Smooth muscle cell (in vitro differentiated cells): ENCODE results near the gene NOL3. TPM values are rescaled to one million over a fixed set of nuclear protein-coding genes. Genes with fewer than 3 reads are reported as not detected.

Experiments used
- DNase-seq: peaks from one replicate; lab custom pipeline; 2025; ENCODE audit not compliant: unreplicated experiment; lab: John Stamatoyannopoulos, UW
- H2AFZ ChIP-seq: fragments of 200-600 bp; sonication (generic); 2 replicates; pipeline ENCODE4 v1.6.0; 2016; ENCODE audit warnings: antibody characterized with exemption, low read depth, mild to moderate bottlenecking
- H3F3A ChIP-seq: fragments of 200-600 bp; sonication (generic); 2 replicates; pipeline ENCODE4 v1.6.0; 2017; ENCODE audit warnings: antibody characterized with exemption, low read depth
- H3K27ac ChIP-seq: fragments of 200-600 bp; sonication (generic); 2 replicates; pipeline ENCODE4 v1.5.1; 2016; ENCODE audit warnings: low read depth, mild to moderate bottlenecking
- H3K27me3 ChIP-seq: fragments of 200-600 bp; sonication (generic); 2 replicates; pipeline ENCODE4 v1.6.1; 2016; ENCODE audit warnings: low read depth, mild to moderate bottlenecking
- H3K36me3 ChIP-seq: fragments of 200-600 bp; sonication (generic); 2 replicates; pipeline ENCODE4 v1.5.1; 2016; ENCODE audit warnings: low read depth
- H3K4me1 ChIP-seq: fragments of 200-600 bp; sonication (generic); 2 replicates; pipeline ENCODE4 v1.5.1; 2016; ENCODE audit warnings: low read depth
- H3K4me2 ChIP-seq: fragments of 200-600 bp; sonication (generic); 2 replicates; pipeline ENCODE4 v1.6.0; 2016; ENCODE audit warnings: mild to moderate bottlenecking
- H3K4me3 ChIP-seq: fragments of 200-600 bp; sonication (generic); 2 replicates; pipeline ENCODE4 v1.5.1; 2016; ENCODE audit warnings: mild to moderate bottlenecking
- H3K79me2 ChIP-seq: fragments of 200-600 bp; sonication (generic); 2 replicates; pipeline ENCODE4 v1.6.0; 2016; ENCODE audit warnings: low read depth, mild to moderate bottlenecking
- H3K9ac ChIP-seq: fragments of 200-600 bp; sonication (generic); 2 replicates; pipeline ENCODE4 v1.6.0; 2016; ENCODE audit warnings: low read depth
- H3K9me3 ChIP-seq: fragments of 200-600 bp; sonication (generic); replicated peaks from 2 replicates; pipeline ENCODE4 v1.5.1; 2016; ENCODE audit warnings: low read depth
- H4K20me1 ChIP-seq: fragments of 200-600 bp; sonication (generic); 2 replicates; pipeline ENCODE4 v1.6.0; 2016; ENCODE audit warnings: low read depth
- WGBS: methylation state at CpG from one replicate; pipeline ENCODE4 v1.1.7; 2016; ENCODE audit warnings: low lambda C conversion rate; 5-methylcytosine and 5-hydroxymethylcytosine counted together
- polyA plus RNA-seq: library from polyadenylated mRNA; unstranded; fragments of >200 nt; fragmentation: Nextera tagmentation; extraction: Ambion mirVana; gene quantifications from 2 replicates; pipeline ENCODE4 v1.2.1, GENCODE V29; 2016
- total RNA-seq: library from RNA; depleted of rRNA; stranded (reverse); fragments of >200 nt; gene quantifications from 2 replicates; pipeline ENCODE4 v1.2.3, GENCODE V29; 2014
- TF ChIP-seq, protein P1 (sequence below): fragments of 200-600 bp; sonication (generic); IDR thresholded peaks from 2 replicates; pipeline ENCODE4 v1.5.1; 2017; ENCODE audit warnings: borderline replicate concordance, mild to moderate bottlenecking, antibody characterized with exemption; ENCODE audit not compliant: insufficient read depth, poor library complexity, severe bottlenecking

The NOL3 gene
- total and polyA plus RNA-seq, 2 experiments from 2014 or later = 33.0 to 36.4 TPM

DNA sequence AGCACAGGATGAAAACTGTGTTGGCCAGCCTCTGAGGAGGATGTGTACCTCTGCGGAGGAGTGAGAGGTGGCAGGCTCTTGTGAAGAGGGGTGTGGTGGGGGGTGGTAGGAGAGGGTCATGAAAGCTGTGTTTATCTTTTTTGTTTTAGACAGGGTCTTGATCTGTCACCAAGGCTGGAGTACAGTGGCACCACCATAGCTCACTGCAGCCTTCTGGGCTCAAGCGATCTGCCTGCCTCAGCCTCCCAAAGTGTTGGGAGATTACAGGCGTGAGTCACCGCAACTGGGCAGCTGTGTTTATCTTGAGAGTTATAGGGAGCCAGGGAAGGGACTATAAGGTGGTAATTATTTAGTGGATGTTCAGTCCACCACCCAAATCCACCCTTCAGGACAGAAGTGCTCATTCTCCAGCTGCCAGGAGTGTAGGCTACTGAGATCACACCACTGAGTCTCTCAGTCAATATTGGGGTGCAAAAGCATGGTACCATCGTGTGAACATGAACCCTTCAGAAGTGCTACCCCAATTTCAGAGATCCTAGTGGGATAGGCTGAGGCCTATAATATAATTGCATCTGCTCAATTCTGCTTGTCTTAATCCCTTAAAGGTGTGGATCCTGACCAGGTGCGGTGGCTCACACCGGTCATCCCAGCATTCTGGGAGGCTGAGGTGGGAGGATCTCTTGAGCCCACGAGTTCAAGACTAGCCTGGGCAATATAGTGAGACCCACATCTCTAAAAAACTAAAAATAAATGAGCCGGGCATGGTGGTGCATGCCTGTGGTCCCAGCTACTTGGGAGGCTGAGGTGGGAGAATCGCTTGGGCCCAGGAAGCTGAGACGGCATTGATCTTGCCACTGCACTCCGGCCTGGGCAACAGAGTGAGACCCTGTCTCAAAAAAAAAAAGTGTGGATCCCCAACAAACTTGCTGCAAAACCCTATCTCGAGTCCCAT is 20.4 kb downstream of the NOL3 start:
- no peak for DNase-seq
- H3K79me2 ChIP-seq = peaks cover 27% of the 10 kb centered on the region
- H3K27ac ChIP-seq = no peak overlapping the region
- no peaks in the 10 kb centered on the region for H3F3A ChIP-seq
- no peaks in the 10 kb centered on the region for H3K9me3 ChIP-seq
- peaks cover 18% of the 10 kb centered on the region for H4K20me1 ChIP-seq
- H3K4me1 ChIP-seq = peaks cover 18% of the 10 kb centered on the region
- H3K36me3 ChIP-seq = no peaks in the 10 kb centered on the region
- no peak overlapping the region for H3K4me2 ChIP-seq
- WGBS = 74% methylated on average over 13 of the region's 13 CpGs
- no peak overlapping the region for H2AFZ ChIP-seq
- no peak overlapping the region for H3K9ac ChIP-seq
- no peak overlapping the region for H3K4me3 ChIP-seq
- TF ChIP-seq, protein P1, sequence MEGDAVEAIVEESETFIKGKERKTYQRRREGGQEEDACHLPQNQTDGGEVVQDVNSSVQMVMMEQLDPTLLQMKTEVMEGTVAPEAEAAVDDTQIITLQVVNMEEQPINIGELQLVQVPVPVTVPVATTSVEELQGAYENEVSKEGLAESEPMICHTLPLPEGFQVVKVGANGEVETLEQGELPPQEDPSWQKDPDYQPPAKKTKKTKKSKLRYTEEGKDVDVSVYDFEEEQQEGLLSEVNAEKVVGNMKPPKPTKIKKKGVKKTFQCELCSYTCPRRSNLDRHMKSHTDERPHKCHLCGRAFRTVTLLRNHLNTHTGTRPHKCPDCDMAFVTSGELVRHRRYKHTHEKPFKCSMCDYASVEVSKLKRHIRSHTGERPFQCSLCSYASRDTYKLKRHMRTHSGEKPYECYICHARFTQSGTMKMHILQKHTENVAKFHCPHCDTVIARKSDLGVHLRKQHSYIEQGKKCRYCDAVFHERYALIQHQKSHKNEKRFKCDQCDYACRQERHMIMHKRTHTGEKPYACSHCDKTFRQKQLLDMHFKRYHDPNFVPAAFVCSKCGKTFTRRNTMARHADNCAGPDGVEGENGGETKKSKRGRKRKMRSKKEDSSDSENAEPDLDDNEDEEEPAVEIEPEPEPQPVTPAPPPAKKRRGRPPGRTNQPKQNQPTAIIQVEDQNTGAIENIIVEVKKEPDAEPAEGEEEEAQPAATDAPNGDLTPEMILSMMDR = no peak
- no peaks in the 10 kb centered on the region for H3K27me3 ChIP-seq

DNA sequence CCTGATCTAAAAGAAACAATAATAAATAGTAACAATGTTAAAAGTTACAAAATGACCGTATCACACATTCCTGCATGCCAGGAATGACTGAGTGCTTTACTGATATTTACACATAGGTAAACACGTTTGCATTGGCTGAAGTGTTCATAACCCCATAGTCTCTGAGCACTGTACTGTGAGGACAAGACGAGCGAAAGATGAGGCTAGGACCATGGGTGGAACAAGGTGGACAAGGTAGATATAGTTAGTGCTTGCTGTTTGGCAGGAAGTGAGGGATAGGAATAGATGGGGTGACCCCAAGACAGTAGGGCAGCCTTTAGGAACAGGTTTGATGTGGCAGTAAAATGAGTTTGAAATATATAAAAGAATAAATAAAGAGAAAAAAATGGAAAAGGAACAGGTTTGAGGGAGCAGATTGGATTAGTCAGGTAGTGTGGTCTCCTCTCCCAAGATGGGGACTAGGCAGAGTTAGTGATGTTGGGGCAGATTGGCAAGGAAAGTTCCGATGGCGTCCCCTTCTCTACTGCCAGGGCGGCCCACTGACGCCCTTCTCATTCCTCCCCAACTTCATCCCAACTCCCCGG is 21.2 kb downstream of the NOL3 start:
- H3K27ac ChIP-seq = no peak overlapping the region
- H3K27me3 ChIP-seq = no peaks in the 10 kb centered on the region
- peaks cover 27% of the 10 kb centered on the region for H3K79me2 ChIP-seq
- no peaks in the 10 kb centered on the region for H3K9me3 ChIP-seq
- H3K9ac ChIP-seq = no peak overlapping the region
- peaks cover 26% of the 10 kb centered on the region for H4K20me1 ChIP-seq
- H3K36me3 ChIP-seq = no peaks in the 10 kb centered on the region
- no peaks in the 10 kb centered on the region for H3F3A ChIP-seq
- TF ChIP-seq, protein P1 = no peak
- DNase-seq = no peak
- WGBS = 38% methylated on average over 9 of the region's 9 CpGs
- peak overlapping the region; percentile 100 for H3K4me2 ChIP-seq
- peaks cover 18% of the 10 kb centered on the region for H3K4me1 ChIP-seq
- no peak overlapping the region for H2AFZ ChIP-seq
- H3K4me3 ChIP-seq = peak overlapping the region; percentile 94

DNA sequence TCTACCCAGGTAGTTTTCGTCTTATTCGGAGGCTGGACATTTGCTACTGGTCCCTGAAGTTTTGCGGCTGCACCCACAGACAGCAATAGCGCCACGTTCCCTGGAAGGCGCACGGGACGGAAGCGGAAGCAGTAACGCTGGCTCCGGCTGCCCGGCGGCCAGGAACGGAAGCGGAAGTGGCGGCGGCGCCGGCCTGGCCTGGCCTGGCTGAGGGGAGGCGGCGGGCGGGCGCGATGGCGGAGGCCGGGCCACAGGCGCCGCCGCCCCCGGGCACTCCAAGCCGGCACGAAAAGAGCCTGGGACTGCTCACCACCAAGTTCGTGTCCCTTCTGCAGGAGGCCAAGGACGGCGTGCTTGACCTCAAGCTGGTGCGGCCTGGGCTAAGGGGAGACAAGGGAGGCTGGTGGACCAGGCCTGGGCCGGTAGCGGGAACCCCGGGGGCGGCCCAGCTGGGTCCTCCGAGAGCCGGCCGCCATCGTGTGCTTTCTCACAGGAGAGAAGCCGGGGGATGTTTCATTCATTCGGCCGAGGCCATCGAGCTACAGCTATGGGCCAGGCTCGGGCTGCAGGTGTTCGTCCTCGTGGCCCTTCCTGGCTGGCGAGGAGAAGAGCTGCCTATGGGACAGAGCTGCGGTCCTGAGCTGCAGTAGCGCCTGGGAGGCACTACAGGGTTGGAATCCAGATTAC is 21.8 kb downstream of the NOL3 start, which contains the start of gene E2F4:
E2F4 (plus strand) TSS at position 161 of the 687 bp plus-strand sequence; CDS start at position 234, 73 bp downstream.
- Histone ChIP-seq H3K9me3 (no peaks in the 10 kb centered on the region), H4K20me1 (peaks cover 32% of the 10 kb centered on the region), H3K9ac (peak within 1 kb of the TSS; percentile 92), H3K79me2 (peaks cover 27% of the 10 kb centered on the region), H3K27me3 (no peaks in the 10 kb centered on the region), H2AFZ (peak within 1 kb of the TSS; percentile 44), H3K4me2 (peak within 1 kb of the TSS; percentile 100), H3K27ac (peak within 1 kb of the TSS; percentile 43), H3K4me1 (peaks cover 18% of the 10 kb centered on the region), H3K36me3 (no peaks in the 10 kb centered on the region), H3F3A (peaks cover 5% of the 10 kb centered on the region), H3K4me3 (peak within 1 kb of the TSS; percentile 94)
- peak; percentile 53 for DNase-seq
- under 1% methylated on average over 52 of the region's 54 CpGs for WGBS
- TF ChIP-seq, protein P1 = no peak
